ENCODE measurements around the gene ATP11C. TPM values are rescaled to one million over a fixed set of nuclear protein-coding genes. Genes with fewer than 3 reads are reported as not detected.
"Not testable (repeated sequence)": the region's sequence is repeated elsewhere in the genome, so short reads cannot be mapped to it uniquely, and the experiment has no call there.

The ATP11C gene
- total RNA-seq, 1 donor from 2014 or later, result 66.0 TPM

- no peak for DNase-seq
Observed at GRCh38 chrX:139851730-139852129, 81.1 kb downstream of the ATP11C start.

DNA sequence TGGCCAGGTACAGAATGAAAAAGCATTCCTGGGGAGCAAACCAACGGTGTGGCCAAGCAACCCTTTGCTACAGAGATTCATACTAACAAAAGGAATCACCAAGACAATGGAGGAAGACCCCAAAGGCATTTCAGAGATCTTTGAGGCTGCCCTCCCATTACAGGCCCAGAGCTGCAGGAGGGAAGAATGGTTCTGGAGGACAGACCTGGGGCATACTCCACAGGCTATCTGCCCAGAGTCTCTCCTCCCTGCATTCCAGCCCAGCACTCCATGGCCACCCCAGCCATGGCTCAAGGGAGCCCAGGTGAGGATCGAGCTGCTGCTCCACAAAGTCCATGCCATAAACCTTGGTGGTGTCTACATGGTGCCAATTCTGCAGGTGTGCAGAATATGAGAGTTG lies 81.9 kb downstream of the ATP11C start:
- DNase-seq, result no peak

- DNase-seq, result no peak
Observed at GRCh38 chrX:139844884-139845283, 88.0 kb downstream of the ATP11C start.

- no peak for DNase-seq
Observed at GRCh38 chrX:139844163-139844562, 88.7 kb downstream of the ATP11C start.

GRCh38 chrX:139842326-139843185 lies 90.3 kb downstream of the ATP11C start:
- DNase-seq, result no peak

GRCh38 chrX:139836335-139836734 lies 96.5 kb downstream of the ATP11C start:
- not testable (repeated sequence) for DNase-seq

DNA sequence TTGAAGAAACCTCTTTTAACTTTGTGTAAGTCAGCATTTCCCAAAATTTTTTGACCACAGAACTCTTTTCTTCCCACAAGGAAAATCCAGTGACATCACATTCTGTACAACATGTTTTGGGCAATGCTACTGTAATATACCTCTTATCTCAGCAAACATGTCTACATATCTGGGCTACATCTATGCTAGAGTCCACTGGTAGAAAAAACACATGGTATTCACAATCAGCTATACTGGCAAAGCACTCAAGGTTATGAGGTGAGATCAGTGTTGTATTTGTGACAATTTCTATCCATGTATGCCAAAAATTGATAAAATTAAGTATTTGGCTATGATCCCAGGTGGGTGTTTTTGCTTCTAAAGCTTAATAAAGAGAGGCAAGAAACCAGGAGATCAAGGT lies 98.0 kb downstream of the ATP11C start:
- DNase-seq, result no peak

DNA sequence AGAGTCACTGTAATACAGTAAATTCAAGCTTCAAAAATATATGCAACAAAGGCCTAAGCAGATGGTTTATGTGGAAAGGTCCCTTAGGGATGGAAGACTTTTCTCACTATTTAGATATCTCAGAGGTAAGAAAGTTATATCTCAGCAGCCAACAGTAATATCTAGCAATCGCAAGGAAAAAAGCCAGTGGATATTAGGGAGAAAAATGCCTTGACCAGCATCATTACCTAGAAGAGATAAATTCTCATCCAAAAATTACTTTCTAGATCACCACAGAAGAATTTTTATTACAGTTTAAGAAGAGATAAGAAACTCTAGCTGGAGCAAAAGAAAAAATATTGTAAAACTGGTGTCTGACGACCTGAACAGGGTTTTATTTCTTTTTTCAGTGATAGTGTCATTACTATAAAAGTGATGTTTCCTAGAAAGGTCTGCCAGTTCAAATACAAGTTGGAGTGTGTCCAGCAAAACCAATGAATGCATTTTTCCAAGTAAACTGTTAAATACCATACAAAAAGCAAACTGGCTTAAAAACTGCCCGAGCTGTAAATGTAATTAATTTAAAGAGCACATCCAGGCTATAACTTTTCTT lies 100.0 kb downstream of the ATP11C start:
- DNase-seq, result no peak

- DNase-seq, result no peak
Observed at GRCh38 chrX:139831675-139832456, 101.0 kb downstream of the ATP11C start.

- DNase-seq, result no peak
Observed at GRCh38 chrX:139831017-139831416, 101.8 kb downstream of the ATP11C start.

- DNase-seq, result no peak
Observed at GRCh38 chrX:139828830-139829229, 104.0 kb downstream of the ATP11C start.

DNA sequence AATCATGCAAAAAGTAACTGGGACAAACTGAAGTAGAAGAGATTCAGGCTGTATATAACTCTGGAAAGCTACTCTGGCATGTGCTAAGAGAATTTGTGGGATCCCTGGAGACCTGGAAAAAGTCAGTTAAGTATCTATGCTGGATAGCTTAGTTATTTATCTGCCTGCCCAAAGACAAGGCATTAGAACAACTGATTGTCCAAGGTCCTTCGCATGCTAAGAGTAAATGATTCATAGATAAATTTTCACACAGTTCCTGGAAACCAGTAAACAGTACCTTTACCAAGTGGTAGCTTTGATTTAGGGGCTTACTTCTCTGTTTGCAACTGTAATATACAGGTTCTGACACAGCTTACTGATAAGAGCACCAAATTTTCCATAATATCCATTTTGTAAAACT lies 104.8 kb downstream of the ATP11C start:
- DNase-seq, result no peak

GRCh38 chrX:139826065-139827044 lies 106.5 kb downstream of the ATP11C start:
- no peak for DNase-seq

GRCh38 chrX:139825618-139826017 lies 107.2 kb downstream of the ATP11C start:
- no peak for DNase-seq

GRCh38 chrX:139823806-139824205 lies 109.0 kb downstream of the ATP11C start:
- DNase-seq, result no peak

DNA sequence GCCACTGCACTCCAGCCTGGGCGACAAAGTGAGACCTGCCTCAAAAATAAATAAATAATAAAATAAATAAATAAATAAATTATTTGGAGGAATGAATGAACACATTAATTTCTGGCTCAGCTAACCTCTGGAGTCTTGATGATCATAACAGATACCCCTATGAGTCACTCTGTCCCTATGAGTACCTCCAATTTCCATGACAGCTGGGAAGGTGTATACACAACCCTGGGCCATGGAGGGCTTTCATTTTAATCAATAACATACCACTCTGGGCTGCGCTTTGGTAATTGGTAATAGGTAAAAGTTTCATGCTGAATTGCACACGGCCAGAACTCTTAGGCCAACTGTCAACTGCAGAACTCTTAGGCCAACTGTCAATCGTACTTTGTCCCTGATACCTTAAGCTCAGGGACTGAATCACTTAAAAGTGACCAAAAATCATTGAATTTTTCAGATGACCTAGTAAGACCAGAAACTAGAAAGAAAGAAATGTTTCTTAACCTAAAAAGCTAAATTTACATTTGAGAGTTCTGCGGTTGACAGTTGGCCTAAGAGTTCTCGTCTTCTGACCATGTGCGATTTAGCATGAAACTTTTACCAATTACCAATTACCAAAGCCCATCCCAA lies 112.4 kb downstream of the ATP11C start:
- no peak for DNase-seq

DNA sequence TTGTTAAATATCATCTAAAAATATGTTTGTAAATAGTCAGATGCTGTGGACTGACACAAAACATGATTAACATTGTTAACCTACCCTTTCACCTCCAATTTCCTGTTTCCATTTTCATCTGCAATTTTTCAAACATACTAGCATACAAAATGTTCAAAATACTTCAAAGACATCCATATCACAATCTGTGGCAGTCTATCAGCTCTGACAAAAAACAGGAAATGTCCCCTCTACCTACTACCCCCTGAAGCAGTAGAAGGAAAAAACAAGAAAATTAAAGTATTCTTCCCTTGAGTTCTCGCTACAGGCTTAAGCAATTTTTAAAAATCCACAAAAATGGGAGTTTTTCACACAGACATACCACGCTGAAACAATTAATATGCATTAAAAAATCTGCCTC lies 116.6 kb downstream of the ATP11C start:
- no peak for DNase-seq

DNA sequence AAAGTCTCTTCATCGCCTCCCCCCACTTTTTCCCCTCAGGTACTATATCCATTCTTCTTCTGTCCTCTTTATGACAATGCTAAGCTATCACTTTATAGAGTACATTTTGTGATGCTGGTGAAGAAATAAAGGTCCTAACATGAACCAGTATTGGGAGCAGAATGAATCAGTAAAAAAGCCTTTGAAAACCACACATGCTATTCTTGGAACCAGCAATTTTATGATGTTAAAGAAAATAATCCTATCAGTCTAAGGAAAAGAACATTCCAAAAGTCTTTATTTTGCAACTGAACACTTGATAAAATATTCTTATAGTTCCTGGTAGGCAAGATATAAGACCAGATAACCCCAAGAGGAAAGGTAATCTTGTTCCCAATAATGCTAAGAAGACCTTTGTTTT lies 117.1 kb downstream of the ATP11C start:
- no peak for DNase-seq

DNA sequence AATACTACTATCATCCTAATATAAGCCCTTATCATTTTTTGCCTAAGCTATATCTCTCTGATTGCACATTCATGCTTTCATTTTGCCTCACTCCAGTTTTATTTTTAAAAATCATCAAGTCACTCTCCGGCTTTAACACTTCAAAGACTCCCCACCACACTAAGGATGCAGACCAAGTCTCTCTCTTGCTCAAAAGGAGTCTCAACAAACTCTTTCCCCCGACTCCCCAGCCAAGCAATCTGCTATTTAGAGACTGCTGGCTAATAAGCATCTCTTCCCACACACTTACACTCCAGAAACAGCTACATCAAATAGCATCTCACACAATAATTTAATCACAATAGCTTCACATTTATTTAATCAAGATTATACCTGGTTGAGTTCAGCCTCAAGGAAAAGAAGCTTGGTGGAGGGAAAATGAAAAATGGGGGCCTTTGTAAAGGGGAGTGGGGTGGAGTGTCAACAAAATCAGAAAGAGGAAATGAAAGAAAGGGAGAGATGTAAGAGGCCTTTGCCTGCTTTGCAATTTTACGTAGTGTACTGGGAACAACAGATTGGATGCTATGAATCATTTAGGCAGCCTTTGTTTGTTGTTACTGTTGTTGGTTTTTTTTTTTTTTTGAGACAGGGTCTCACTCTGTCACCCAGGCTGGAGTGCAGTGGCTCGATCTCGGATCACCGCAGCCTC lies 120.8 kb downstream of the ATP11C start:
- DNase-seq, result no peak

GRCh38 chrX:139804482-139804881 lies 128.4 kb downstream of the ATP11C start:
- no peak for DNase-seq

DNA sequence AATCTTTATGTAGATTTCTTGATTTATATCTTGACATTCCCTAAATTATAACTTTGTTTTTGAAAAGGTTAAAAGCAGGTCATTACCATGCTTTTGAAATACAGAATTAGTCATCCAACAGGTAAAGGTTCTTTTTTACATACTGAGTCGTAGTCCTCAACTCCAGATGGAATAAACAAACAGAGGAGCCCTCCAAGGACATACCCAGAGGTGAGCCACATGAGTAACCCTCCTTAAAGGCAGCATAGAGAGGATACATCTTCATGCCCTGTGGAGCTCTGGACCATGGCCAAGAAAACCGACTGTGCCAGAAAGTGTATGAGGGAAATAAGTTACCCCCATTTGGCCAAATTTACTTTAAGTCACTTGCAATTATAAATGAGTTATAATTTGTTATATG lies 129.6 kb downstream of the ATP11C start:
- no peak for DNase-seq
